Stimulated activated memory B cell treated with anti-CD40 and anti-IgM and Interleukin-4, amounts not matched to agents 10 μg/mL and 1 μg/mL and 100 μg/mL, for 72 hours (primary cell): ENCODE results near the gene HECTD4.

Source experiments
- ATAC-seq: fragments of 150-1000 bp; cut with Tn5 transposase; 2 replicates; pipeline ENCODE4 v1.10.0; 2021
- H3K27ac Mint-ChIP-seq: one replicate; pipeline ENCODE4 v1.8.0; 2022; ENCODE audit warnings: mild to moderate bottlenecking, mixed read lengths
- H3K27me3 Mint-ChIP-seq: one replicate; pipeline ENCODE4 v1.8.0; 2022; ENCODE audit warnings: mixed read lengths
- H3K36me3 Mint-ChIP-seq: one replicate; pipeline ENCODE4 v1.8.0; 2022; ENCODE audit warnings: mixed read lengths
- H3K4me1 Mint-ChIP-seq: one replicate; pipeline ENCODE4 v1.8.0; 2022; ENCODE audit warnings: mixed read lengths
- H3K4me3 Mint-ChIP-seq: one replicate; pipeline ENCODE4 v1.8.0; 2022; ENCODE audit warnings: mild to moderate bottlenecking, moderate library complexity, mixed read lengths
- H3K9me3 Mint-ChIP-seq: one replicate; pipeline ENCODE4 v1.8.0; 2022; ENCODE audit warnings: mixed read lengths

HECTD4 gene

GRCh38 chr12:112184056-112184887 lies 198.0 kb downstream of the HECTD4 start:
- no peak overlapping the region for H3K4me3 Mint-ChIP-seq
- H3K36me3 Mint-ChIP-seq: peaks cover 44% of the 10 kb centered on the region
- peaks cover 17% of the 10 kb centered on the region for H3K4me1 Mint-ChIP-seq
- ATAC-seq: no peak
- no peak overlapping the region for H3K27ac Mint-ChIP-seq
- no peaks in the 10 kb centered on the region for H3K9me3 Mint-ChIP-seq
- H3K27me3 Mint-ChIP-seq: no peaks in the 10 kb centered on the region

GRCh38 chr12:112183141-112184021 lies 198.8 kb downstream of the HECTD4 start:
- Mint-ChIP-seq H3K4me1 (peaks cover 17% of the 10 kb centered on the region), H3K4me3 (no peak overlapping the region), H3K9me3 (no peaks in the 10 kb centered on the region), H3K36me3 (peaks cover 46% of the 10 kb centered on the region), H3K27me3 (no peaks in the 10 kb centered on the region), H3K27ac (no peak overlapping the region)
- peak; percentile 71 for ATAC-seq

GRCh38 chr12:112182499-112182898 lies 199.7 kb downstream of the HECTD4 start:
- Mint-ChIP-seq H3K27me3 (no peaks in the 10 kb centered on the region), H3K4me3 (no peak overlapping the region), H3K4me1 (peaks cover 17% of the 10 kb centered on the region), H3K36me3 (peaks cover 46% of the 10 kb centered on the region), H3K9me3 (no peaks in the 10 kb centered on the region), H3K27ac (no peak overlapping the region)
- no peak for ATAC-seq

GRCh38 chr12:112180422-112180821 lies 201.8 kb downstream of the HECTD4 start:
- H3K36me3 Mint-ChIP-seq: peaks cover 57% of the 10 kb centered on the region

GRCh38 chr12:112179916-112180315 lies 202.3 kb downstream of the HECTD4 start:
- peaks cover 57% of the 10 kb centered on the region for H3K36me3 Mint-ChIP-seq
- H3K27ac Mint-ChIP-seq: no peak overlapping the region
- peaks cover 17% of the 10 kb centered on the region for H3K4me1 Mint-ChIP-seq
- no peak for ATAC-seq
- H3K27me3 Mint-ChIP-seq: no peaks in the 10 kb centered on the region
- no peak overlapping the region for H3K4me3 Mint-ChIP-seq
- no peaks in the 10 kb centered on the region for H3K9me3 Mint-ChIP-seq

More at GRCh38 chr12:112180422-112180821, 201.8 kb downstream of the HECTD4 start:
- Mint-ChIP-seq H3K9me3 (no peaks in the 10 kb centered on the region), H3K4me3 (no peak overlapping the region), H3K4me1 (peaks cover 17% of the 10 kb centered on the region), H3K27me3 (no peaks in the 10 kb centered on the region), H3K27ac (no peak overlapping the region)
- no peak for ATAC-seq

- no peak overlapping the region for H3K27ac Mint-ChIP-seq
- peaks cover 17% of the 10 kb centered on the region for H3K4me1 Mint-ChIP-seq
- no peak overlapping the region for H3K4me3 Mint-ChIP-seq
- peaks cover 57% of the 10 kb centered on the region for H3K36me3 Mint-ChIP-seq
- no peak for ATAC-seq
- no peaks in the 10 kb centered on the region for H3K27me3 Mint-ChIP-seq
- H3K9me3 Mint-ChIP-seq: no peaks in the 10 kb centered on the region
Observed at GRCh38 chr12:112179341-112179740, 202.9 kb downstream of the HECTD4 start.

- no peak for ATAC-seq
- peaks cover 51% of the 10 kb centered on the region for H3K36me3 Mint-ChIP-seq
- H3K4me3 Mint-ChIP-seq: no peak overlapping the region
- no peaks in the 10 kb centered on the region for H3K9me3 Mint-ChIP-seq
- peaks cover 15% of the 10 kb centered on the region for H3K4me1 Mint-ChIP-seq
- H3K27me3 Mint-ChIP-seq: no peaks in the 10 kb centered on the region
- no peak overlapping the region for H3K27ac Mint-ChIP-seq
Observed at GRCh38 chr12:112178796-112179195, 203.4 kb downstream of the HECTD4 start.

- ATAC-seq: no peak
- Mint-ChIP-seq H3K27ac (no peak overlapping the region), H3K9me3 (no peaks in the 10 kb centered on the region), H3K4me3 (no peak overlapping the region), H3K4me1 (peaks cover 6% of the 10 kb centered on the region), H3K36me3 (peaks cover 51% of the 10 kb centered on the region), H3K27me3 (no peaks in the 10 kb centered on the region)
Observed at GRCh38 chr12:112176321-112177010, 205.8 kb downstream of the HECTD4 start.

GRCh38 chr12:112175361-112176155 lies 206.7 kb downstream of the HECTD4 start:
- Mint-ChIP-seq H3K4me1 (peaks cover 4% of the 10 kb centered on the region), H3K36me3 (peaks cover 56% of the 10 kb centered on the region), H3K27ac (no peak overlapping the region), H3K27me3 (no peaks in the 10 kb centered on the region), H3K9me3 (no peaks in the 10 kb centered on the region), H3K4me3 (no peak overlapping the region)
- ATAC-seq: no peak

GRCh38 chr12:112172556-112173324 lies 209.5 kb downstream of the HECTD4 start:
- Mint-ChIP-seq H3K27me3 (no peaks in the 10 kb centered on the region), H3K36me3 (peaks cover 55% of the 10 kb centered on the region), H3K27ac (no peak overlapping the region), H3K4me1 (peaks cover 7% of the 10 kb centered on the region), H3K4me3 (no peak overlapping the region), H3K9me3 (no peaks in the 10 kb centered on the region)
- ATAC-seq: no peak

- Mint-ChIP-seq H3K27me3 (no peaks in the 10 kb centered on the region), H3K9me3 (no peaks in the 10 kb centered on the region), H3K27ac (peak overlapping the region; percentile 35)
Observed at GRCh38 chr12:112170971-112171596, 211.1 kb downstream of the HECTD4 start.

GRCh38 chr12:112170376-112170775 lies 211.9 kb downstream of the HECTD4 start:
- Mint-ChIP-seq H3K4me3 (no peak overlapping the region), H3K36me3 (peaks cover 50% of the 10 kb centered on the region), H3K9me3 (no peaks in the 10 kb centered on the region), H3K27me3 (no peaks in the 10 kb centered on the region), H3K4me1 (peaks cover 7% of the 10 kb centered on the region), H3K27ac (peak overlapping the region; percentile 35)
- peak; percentile 55 for ATAC-seq

More at GRCh38 chr12:112170971-112171596, 211.1 kb downstream of the HECTD4 start:
- Mint-ChIP-seq H3K4me1 (peaks cover 7% of the 10 kb centered on the region), H3K4me3 (no peak overlapping the region), H3K36me3 (peaks cover 51% of the 10 kb centered on the region)
- no peak for ATAC-seq

GRCh38 chr12:112169966-112170365 lies 212.3 kb downstream of the HECTD4 start:
- peaks cover 7% of the 10 kb centered on the region for H3K4me1 Mint-ChIP-seq
- peaks cover 46% of the 10 kb centered on the region for H3K36me3 Mint-ChIP-seq
- no peaks in the 10 kb centered on the region for H3K27me3 Mint-ChIP-seq
- ATAC-seq: no peak
- H3K4me3 Mint-ChIP-seq: no peak overlapping the region
- peak overlapping the region; percentile 35 for H3K27ac Mint-ChIP-seq
- no peaks in the 10 kb centered on the region for H3K9me3 Mint-ChIP-seq
